HG02763 (cell line): ENCODE measurements around the gene TPMT.

ENCODE experiments used
- ATAC-seq: cut with Tn5 transposase; IDR thresholded peaks from one replicate; pipeline ENCODE4 v1.9.1; 2021; ENCODE audit warnings: mild to moderate bottlenecking, moderate library complexity; ENCODE audit not compliant: unreplicated experiment

TPMT gene

GRCh38 chr6:18118330-18118729 lies 36.5 kb downstream of the TPMT start:
- no peak for ATAC-seq

- ATAC-seq, result no peak
Observed at GRCh38 chr6:18117136-18117535, 37.7 kb downstream of the TPMT start.

- ATAC-seq, result no peak
Observed at GRCh38 chr6:18115356-18115755, 39.5 kb downstream of the TPMT start.

- no peak for ATAC-seq
Observed at GRCh38 chr6:18110162-18110561, 44.7 kb downstream of the TPMT start.

- ATAC-seq, result no peak
Observed at GRCh38 chr6:18107061-18107460, 47.8 kb downstream of the TPMT start.

GRCh38 chr6:18102783-18103509 lies 51.9 kb downstream of the TPMT start:
- ATAC-seq, result no peak

GRCh38 chr6:18101873-18102272 lies 53.0 kb downstream of the TPMT start:
- no peak for ATAC-seq

- no peak for ATAC-seq
Observed at GRCh38 chr6:18101271-18101670, 53.6 kb downstream of the TPMT start.

- ATAC-seq, result no peak
Observed at GRCh38 chr6:18100296-18100695, 54.6 kb downstream of the TPMT start.

- no peak for ATAC-seq
Observed at GRCh38 chr6:18099511-18099910, 55.4 kb downstream of the TPMT start.

GRCh38 chr6:18096423-18096822 lies 58.5 kb downstream of the TPMT start:
- no peak for ATAC-seq

GRCh38 chr6:18091382-18091781 lies 63.5 kb downstream of the TPMT start:
- ATAC-seq, result no peak

GRCh38 chr6:18090349-18090786 lies 64.5 kb downstream of the TPMT start:
- ATAC-seq, result no peak

- no peak for ATAC-seq
Observed at GRCh38 chr6:18088419-18089296, 66.2 kb downstream of the TPMT start.

- no peak for ATAC-seq
Observed at GRCh38 chr6:18087396-18088165, 67.3 kb downstream of the TPMT start.

- ATAC-seq, result no peak
Observed at GRCh38 chr6:18081025-18081668, 73.7 kb downstream of the TPMT start.

- ATAC-seq, result no peak
Observed at GRCh38 chr6:18080544-18080943, 74.3 kb downstream of the TPMT start.

- ATAC-seq, result no peak
Observed at GRCh38 chr6:18078866-18079265, 76.0 kb downstream of the TPMT start.
